ENCODE measurements around the gene SRSF2.

The SRSF2 gene, protein sequence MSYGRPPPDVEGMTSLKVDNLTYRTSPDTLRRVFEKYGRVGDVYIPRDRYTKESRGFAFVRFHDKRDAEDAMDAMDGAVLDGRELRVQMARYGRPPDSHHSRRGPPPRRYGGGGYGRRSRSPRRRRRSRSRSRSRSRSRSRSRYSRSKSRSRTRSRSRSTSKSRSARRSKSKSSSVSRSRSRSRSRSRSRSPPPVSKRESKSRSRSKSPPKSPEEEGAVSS

DNA sequence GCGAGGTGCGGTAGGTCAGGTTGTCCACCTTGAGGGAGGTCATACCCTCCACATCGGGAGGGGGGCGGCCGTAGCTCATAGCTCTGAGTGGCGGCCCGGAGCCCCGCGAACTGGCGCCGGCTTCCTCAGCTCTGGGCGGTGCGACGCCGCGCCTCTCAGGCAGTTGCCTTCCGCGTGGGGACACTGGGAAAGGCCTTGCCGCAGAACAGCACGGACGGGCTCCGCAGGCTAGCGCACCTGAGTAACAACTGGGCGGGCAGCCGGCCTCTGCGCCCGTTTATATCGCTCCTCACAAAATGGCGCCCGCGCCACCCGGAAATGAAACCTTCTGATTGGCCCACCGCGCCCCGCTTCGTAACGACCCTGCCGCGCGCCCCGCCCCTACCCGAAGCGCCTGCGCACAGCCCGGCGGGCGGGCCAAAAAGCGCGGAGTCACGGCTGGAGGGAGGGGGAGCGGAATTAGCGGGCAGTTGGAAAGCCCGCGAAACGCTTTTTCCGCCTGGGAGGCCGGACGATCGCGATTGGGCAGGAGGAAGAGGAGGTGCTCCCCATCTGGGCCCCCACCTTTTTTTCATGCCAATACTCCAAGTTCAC lies at the start of gene SRSF2:
Gene SRSF2 (minus strand): TSS at position 250 of the 594 bp plus-strand sequence. CDS start 171 bp downstream, at position 79.
- DNase-seq (ENCODE audit: low read depth) = peak; percentile 93
- peak within 1 kb of the TSS; percentile 99 for H3K4me3 ChIP-seq (ENCODE audit: low read depth, low read length)
- TF ChIP-seq, protein P1, sequence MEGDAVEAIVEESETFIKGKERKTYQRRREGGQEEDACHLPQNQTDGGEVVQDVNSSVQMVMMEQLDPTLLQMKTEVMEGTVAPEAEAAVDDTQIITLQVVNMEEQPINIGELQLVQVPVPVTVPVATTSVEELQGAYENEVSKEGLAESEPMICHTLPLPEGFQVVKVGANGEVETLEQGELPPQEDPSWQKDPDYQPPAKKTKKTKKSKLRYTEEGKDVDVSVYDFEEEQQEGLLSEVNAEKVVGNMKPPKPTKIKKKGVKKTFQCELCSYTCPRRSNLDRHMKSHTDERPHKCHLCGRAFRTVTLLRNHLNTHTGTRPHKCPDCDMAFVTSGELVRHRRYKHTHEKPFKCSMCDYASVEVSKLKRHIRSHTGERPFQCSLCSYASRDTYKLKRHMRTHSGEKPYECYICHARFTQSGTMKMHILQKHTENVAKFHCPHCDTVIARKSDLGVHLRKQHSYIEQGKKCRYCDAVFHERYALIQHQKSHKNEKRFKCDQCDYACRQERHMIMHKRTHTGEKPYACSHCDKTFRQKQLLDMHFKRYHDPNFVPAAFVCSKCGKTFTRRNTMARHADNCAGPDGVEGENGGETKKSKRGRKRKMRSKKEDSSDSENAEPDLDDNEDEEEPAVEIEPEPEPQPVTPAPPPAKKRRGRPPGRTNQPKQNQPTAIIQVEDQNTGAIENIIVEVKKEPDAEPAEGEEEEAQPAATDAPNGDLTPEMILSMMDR (IDR thresholded peaks at IDR 0.05; ENCODE audit: low read depth, low read length, missing control alignments) = no peak

DNA sequence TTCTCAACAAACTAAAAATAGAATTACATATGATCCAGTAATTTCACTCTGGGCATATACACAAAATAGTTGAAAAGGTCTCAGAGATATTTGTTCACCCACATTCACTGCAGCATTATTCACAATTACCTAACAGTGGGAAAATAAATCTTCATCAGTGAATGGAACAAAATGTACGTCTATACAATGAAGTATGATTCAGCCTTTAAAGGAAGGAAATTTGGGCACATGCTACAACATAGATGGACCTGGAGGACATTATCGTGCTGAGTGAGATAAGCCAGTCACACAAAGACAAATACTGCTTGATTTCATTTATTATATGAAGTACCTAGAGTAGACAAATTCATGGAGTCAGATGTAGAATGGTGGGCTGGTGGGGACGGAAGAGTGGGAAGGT lies 47.8 kb upstream of the SRSF2 start:
- DNase-seq (ENCODE audit: low read depth) = no peak
- TF ChIP-seq, protein P1 (IDR thresholded peaks at IDR 0.05; ENCODE audit: low read depth, low read length, missing control alignments) = no peak
- no peak overlapping the region for H3K4me3 ChIP-seq (ENCODE audit: low read depth, low read length)

DNA sequence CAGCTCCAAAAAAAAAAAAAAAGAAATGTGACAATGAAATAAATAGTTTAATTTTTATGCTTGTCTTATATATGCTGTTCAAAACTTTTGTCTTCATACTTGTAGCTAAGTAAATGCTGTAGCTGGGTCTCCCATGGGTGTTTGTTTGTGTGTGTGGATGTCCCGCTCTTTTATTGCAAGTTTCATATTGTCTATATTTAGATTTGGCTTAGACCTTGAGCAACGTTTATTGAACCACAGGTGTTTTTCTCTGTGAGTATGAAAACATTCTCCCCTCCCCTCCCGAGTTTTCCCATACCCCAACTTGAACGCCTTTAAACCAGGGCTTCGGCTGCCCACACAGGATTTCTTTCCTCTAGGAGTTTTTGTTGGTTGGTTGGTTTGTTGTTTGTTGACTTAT lies 46.0 kb upstream of the SRSF2 start:
- DNase-seq (ENCODE audit: low read depth) = no peak
- TF ChIP-seq, protein P1 (IDR thresholded peaks at IDR 0.05; ENCODE audit: low read depth, low read length, missing control alignments) = no peak
- no peak overlapping the region for H3K4me3 ChIP-seq (ENCODE audit: low read depth, low read length)

DNA sequence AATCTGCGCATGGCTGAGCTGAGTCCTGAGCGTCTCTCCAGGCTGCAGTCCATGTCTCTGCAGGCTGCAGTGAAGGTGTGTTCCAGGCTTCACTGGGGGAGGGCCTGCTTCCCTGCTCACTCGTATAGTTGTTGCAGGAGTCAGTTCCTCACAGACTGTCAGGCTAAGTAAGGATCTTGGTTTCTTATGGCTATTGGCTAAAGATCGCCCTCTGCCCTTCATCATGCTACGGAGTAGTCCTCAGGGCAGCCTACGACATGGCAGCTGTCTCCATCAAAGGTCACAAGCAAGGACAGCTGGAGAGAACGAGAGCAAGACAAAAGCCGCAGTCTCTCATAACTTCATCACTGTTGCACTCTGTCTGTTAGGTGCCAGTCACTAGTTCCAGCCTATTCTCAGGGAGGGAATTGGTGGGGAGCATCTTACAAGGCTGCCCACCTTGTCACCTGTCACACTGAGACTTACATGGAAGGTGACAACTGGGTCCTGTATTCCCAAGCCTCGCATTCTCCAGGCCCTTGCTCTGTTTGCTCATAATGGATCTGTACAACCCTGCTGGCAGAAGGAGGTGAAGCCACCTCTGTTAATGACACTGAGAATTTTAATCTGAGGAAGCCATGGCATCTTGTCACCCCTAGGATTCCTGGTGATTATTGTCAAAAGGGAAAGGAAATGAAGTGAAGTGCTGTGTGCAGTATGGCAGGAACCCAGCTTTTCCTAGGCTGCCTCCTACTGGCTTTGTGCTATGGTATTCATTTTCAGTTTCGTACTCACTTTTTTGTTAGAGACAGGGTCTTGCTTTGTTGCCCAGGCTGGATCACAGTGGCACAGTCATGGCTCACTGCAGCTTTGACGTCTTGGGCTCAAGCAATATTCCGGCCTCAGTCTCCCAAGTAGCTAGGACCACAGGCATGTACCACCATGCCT lies 44.2 kb upstream of the SRSF2 start:
- TF ChIP-seq, protein P1 (IDR thresholded peaks at IDR 0.05; ENCODE audit: low read depth, low read length, missing control alignments) = peak; percentile 1
- H3K4me3 ChIP-seq (ENCODE audit: low read depth, low read length) = no peak overlapping the region
- no peak for DNase-seq (ENCODE audit: low read depth)

DNA sequence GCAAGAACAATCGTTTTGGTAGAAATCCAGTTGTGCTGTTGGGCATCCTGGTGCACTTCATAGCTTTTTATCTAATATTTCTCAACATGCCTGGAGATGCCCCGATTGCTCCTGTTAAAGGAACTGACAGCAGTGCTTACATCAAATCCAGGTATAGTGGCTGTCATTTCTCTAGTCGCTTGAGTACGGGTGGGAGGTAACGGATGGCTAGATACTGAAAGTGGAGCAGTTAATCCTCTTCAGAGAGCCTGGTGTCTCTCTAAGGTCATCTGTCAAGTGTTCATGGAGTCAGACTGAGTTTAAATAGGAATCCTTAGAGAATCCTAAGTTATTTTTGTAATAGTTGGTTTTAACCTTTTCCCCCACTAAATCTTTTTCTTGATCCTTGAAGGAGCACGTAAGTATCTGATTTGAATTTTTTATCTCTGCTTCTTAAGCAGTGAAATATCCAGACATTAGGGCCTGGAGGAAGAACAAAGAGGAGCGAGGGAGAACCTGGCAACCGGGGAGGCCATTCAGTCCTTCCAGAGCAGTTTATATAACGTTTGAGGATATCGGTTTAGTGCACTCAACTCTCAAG lies 38.0 kb upstream of the SRSF2 start:
- no peak overlapping the region for H3K4me3 ChIP-seq (ENCODE audit: low read depth, low read length)
- TF ChIP-seq, protein P1 (IDR thresholded peaks at IDR 0.05; ENCODE audit: low read depth, low read length, missing control alignments) = no peak
- no peak for DNase-seq (ENCODE audit: low read depth)

- TF ChIP-seq, protein P1 (IDR thresholded peaks at IDR 0.05; ENCODE audit: low read depth, low read length, missing control alignments) = no peak
- H3K4me3 ChIP-seq (ENCODE audit: low read depth, low read length) = no peak overlapping the region
- DNase-seq (ENCODE audit: low read depth) = no peak
Observed at GRCh38 chr17:76772842-76773525, 35.9 kb upstream of the SRSF2 start.
